ENCODE data around the gene WDR91. TPM values are rescaled to one million over a fixed set of nuclear protein-coding genes. Genes with fewer than 3 reads are reported as not detected.
A peak's percentile ranks its signal among the peaks of the same experiment; 100 is the strongest.
"Not testable (repeated sequence)": the region's sequence is repeated elsewhere in the genome, so short reads cannot be mapped to it uniquely, and the experiment has no call there.

WDR91 gene
- total RNA-seq, 1 experiment from 2014 or later, result 8.4 TPM

DNA sequence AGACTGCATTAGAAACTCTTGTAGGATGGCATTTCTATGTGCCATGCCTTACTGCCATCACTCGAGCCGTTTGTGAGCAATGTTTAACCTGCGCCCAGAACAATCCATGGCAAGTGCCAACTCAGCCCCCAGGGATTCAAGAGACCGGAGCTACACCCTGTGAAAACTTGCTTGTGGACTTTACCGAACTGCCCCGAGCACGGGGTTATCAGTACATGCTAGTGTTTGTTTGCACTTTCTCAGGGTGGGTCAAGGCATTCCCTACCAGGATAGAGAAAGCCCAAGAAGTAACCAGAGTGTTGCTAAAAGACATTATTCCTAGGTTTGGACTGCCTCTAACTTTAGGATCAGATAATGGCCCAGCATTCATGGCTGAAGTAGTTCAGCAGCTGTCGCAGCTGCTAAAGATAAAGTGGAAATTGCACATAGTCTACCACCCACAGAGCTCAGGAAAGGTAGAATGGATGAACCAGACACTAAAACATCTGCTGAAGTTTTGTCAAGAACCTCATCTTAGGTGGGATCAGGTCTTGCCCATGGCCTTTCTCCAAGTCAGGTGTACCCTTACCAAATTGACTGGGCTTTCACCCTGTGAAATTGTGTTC lies 31.9 kb downstream of the WDR91 start:
- no peak for DNase-seq (ENCODE audit: low read depth)

DNA sequence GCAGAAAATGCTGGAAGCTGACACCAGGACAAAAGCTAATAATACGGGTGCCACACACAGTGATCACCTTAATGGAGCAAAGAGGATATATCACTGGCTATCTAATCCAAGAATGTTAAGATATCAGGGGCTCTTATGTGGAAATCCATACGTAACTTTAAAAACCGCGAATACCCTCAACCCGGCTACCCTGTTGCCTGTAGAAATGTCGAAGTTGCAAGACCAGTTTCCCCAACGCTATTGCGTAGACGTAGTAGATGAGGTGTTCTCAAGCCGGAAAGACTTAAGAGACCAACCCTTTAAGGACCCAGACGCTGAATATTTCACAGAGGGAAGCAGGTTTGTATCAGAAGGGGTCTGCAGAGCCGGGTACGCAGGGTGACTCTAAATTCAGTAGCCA lies 33.0 kb downstream of the WDR91 start:
- DNase-seq (ENCODE audit: low read depth), result no peak

- DNase-seq (ENCODE audit: low read depth), result peak; percentile 15
These were observed 34.2 kb downstream of the WDR91 start for GRCh38 chr7:135177028-135177696.

- no peak for DNase-seq (ENCODE audit: low read depth)
These were observed 35.4 kb downstream of the WDR91 start for GRCh38 chr7:135175931-135176330.

DNA sequence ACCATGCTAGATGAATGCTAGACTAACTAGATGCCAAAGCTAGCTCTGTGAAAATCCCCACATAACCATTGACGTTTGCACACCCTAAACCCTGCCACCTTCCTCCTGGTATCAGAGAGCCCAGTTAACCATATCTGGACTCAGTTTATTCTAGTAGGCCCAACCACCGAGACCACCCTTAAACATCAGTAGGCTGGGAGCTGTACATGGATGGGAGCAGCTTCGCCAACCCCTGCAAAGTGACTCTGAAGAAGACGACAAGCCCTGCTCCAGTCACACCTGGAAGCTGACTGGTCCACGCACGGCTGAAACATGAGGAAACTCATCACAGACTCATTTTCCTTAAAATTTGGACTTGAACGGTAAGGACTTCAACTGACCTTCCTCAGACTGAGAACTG lies 36.4 kb downstream of the WDR91 start:
- no peak for DNase-seq (ENCODE audit: low read depth)

- not testable (repeated sequence) for DNase-seq (ENCODE audit: low read depth)
These were observed 37.4 kb downstream of the WDR91 start for GRCh38 chr7:135173916-135174315.

DNA sequence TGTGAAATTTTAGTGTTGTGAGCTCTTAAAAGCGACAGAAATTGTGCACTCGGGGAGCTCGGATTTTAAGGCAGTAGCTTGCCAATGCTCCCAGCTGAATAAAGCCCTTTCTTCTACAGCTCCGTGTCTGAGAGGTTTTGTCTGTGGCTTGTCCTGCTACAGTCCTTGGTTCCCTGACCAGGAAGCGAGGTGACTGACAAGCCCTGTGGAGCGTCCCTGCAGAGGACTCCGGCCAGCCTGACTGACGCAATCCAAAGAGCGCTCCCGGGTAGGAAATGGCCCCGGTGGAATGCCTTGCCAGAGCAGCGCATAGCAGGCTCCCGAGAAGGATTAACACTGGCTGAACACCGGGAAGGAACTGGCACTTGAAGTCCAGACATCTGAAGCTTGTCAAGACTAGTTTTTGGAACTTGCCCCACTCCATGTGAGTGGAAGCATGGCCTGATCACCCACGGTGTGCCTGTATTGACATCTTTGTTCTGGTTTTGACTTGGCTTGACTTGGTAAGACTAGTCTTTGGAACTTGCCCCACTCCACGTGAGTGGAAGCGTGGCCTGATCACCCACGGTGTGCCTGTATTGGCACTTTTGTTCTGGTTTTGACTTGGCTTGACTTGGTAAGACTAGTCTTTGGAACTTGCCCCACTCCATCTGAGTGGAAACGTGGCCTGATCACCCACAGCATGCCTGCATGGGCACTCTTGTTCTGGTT lies 39.6 kb downstream of the WDR91 start:
- peak; percentile 69 for DNase-seq (ENCODE audit: low read depth)

- DNase-seq (ENCODE audit: low read depth), result not testable (repeated sequence)
These were observed 40.3 kb downstream of the WDR91 start for GRCh38 chr7:135170998-135171481.

DNA sequence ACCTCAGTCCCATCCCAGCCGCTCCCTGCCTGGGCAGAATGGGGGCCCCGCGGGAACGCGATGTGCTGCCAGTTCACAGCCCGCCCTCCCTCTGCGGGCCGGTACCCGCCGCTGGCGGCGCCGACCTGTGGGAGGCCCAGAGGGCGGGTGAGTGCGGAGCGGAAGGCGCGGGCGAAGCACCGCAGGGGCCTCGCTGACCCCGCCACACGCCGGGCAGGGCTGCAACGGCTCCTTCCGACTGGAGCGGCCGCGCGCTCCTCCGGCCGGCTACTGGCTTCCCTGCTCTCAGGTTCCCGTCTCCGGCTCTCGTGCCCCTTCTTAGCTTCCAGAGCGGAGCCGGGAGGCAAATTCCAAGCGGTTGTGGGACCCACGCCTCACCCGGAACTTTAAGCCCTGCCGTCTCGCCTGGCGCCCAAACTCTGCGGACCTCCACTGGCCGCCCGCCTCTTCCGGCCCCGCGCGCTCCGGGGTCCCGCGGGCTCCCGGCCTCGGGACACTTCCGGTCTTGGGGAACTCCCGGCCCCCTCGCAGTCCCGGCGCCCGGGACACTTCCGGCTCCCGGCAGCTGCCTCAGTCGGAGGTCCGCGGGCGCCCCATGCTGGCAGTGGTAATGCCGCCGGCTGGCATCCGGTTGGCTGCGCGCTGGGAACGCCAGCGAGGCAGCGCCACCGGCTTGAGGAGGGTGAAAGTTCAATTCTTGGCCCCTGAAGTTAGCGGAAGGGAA lies 40.9 kb downstream of the WDR91 start, which contains the start of gene CYREN:
CYREN (minus strand) TSS at position 434 of the 724 bp plus-strand sequence. CDS start 1,785 bp downstream, outside the sequence.
- DNase-seq (ENCODE audit: low read depth), result peak; percentile 95

DNA sequence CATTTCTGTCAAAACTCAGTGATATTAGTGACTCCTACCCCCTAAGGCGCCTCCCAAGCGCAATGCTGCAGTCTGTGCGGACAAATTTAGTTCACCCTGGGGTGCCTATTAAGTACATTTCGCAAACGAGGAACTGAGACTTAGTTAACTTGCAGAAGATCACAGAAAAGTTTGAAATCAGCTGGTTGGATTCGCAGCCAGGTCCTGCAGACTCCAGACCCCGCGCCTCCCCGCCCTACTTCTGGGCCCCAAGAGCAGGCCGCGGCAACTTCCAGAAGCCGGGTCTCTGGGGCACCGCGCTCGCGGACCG lies 41.4 kb downstream of the WDR91 start:
- DNase-seq (ENCODE audit: low read depth), result no peak

DNA sequence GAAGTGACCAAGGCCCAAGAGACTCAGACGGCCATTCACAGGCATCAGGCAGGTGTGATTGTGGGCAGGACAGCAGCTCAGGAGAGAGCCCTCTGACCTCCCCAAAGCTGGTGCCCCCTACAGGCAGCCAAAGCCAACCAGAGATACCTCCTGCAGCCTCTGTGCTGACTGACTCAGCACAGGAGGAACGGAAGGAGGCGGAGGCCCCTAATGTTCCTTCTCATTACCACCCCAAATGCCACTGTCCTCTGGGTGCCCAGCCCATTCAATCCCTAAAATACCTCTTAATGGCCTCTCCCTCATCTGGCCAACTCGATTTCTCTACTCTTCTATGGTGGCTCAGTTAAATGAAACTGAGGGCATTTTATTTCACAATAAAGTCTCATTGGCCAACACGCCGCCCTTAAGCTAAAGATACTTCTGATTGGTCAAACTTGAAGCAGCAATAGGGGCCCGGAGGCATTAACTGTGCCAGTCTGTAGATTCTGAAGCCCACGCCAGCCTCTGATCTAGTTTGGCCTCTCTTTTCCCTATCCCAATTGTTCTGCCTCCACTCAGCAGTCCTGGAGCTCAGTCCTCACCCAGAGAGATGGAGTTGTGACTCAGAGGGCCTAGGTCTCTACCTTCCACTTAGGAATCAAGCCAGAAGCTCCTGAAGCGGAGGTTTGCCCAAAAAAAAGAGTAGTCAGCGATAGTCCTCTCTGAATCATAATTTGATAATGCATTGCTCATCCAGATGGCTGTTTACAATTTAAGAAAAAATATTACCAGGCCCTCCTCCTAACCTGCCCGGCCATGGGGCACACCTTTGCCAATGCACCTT lies 42.0 kb downstream of the WDR91 start:
- peak; percentile 49 for DNase-seq (ENCODE audit: low read depth)

- DNase-seq (ENCODE audit: low read depth), result no peak
These were observed 42.7 kb downstream of the WDR91 start for GRCh38 chr7:135168489-135169140.

- no peak for DNase-seq (ENCODE audit: low read depth)
These were observed 43.3 kb downstream of the WDR91 start for GRCh38 chr7:135168001-135168400.

- DNase-seq (ENCODE audit: low read depth), result no peak
These were observed 43.9 kb downstream of the WDR91 start for GRCh38 chr7:135167365-135167917.

DNA sequence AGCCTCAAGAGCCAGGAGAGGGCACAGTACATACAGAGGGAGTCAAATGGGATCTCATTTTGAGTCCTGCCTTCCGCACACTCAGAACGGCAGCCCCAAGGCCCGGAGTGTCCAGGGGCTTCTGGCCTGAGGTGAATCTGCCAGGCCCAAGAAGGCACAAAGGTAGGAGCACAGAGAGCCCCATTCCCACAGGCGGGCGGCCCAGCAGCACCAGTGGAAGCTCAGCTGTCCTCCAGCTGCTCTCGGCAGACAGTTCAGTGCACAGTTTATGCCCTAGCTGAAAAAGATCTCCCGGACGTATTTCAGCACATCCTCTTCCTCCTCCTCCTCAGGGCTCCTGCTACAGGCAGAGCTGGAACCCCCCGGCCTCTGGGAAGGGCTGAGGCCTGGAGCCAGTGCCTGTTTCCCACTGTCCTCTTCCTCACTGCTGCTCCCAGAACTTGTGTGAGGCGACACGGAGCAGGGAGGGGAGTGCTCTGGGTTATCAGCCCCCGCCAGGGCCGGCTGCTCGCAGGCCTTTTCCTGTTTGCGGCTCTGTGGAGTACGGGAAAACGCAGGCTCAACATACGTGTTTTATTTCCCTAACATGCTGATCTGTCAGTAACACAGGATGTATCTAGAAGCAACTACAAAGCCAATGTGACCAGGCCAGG lies 44.9 kb downstream of the WDR91 start:
- no peak for DNase-seq (ENCODE audit: low read depth)

DNA sequence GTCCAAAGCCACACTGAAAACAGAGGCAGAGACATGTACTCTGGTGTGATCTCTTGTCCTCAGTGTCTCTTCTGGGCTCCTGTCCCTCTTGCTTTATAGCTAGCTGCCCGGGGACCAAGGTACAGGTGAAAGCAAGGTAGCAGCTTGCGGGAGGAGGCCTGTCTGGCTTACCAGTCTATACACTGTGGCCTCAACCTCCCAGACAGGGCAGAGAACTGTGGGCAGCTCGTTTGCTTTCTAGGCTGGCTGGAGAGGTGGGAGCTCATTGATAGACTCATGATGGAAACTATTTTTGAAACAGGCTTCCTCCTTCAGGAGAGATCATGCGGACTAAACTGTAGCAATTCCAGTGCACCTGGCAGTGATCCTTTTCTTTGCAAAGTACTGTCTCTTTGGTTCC lies 45.5 kb downstream of the WDR91 start:
- DNase-seq (ENCODE audit: low read depth), result no peak

GRCh38 chr7:135164357-135165061 lies 46.8 kb downstream of the WDR91 start:
- DNase-seq (ENCODE audit: low read depth), result peak; percentile 22

DNA sequence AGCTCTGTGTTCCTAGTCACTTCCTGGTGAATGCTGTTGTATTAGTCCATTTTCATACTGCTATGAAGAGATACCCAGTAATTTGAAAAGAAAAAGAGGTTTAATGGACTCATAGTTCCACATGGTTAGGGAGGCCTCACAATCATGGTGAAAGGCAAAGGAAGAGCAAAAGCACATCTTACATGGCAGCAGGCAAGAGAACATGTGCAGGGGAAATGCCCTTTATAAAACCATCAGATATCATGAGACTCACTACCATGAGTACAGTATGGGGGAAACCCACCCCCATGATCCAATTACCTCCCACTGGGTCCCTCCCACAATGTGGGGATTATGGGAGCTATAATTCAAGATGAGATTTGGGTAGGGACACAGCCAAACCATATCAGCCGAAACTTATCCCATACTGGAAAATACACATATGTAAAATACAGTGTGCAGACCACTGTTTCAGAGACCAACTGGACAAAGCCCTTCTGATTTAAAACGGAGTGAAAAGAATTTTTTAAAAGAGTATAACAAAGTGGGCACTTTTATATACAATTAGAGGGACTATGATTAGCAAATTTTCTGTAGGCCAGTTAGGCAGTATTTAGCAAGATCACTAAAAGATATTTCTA lies 48.8 kb downstream of the WDR91 start:
- DNase-seq (ENCODE audit: low read depth), result no peak

DNA sequence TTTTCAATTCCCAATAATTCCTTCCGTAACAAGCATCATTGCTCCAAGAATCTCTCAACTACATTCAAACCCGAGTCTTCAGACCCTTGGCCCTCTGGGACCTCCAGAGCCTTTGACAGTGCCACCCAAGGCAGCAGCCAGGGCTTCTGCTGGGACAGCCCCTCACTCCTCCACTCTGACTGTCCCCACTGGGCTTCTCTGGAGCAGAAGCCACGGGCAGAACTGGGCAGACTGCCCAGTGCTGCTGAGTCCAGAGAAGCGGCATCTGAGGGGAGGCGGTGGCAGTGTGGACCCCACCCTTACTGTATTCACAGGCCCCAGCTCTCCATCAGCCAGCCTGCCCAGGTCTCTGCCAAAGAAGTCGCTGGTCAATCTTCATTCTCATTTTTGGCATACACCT lies 49.7 kb downstream of the WDR91 start:
- DNase-seq (ENCODE audit: low read depth), result no peak
